Upper lobe of left lung (tissue), 6 donors: ENCODE measurements around the gene PBX4. TPM values are rescaled to one million over a fixed set of nuclear protein-coding genes. Genes with fewer than 3 reads are reported as not detected.

Experiments used
- ATAC-seq, 2 donors: fragments of 200-7000 bp; cut with Tn5 transposase; one replicate each; pipeline ENCODE4 v1.9.1; 2022; ENCODE audit warnings: mild to moderate bottlenecking in 2 of 2, moderate library complexity in 2 of 2; ENCODE audit not compliant: low FRiP score in 2 of 2
- DNase-seq, 2 donors: peaks; one replicate each; pipeline ENCODE4 v3.0.0-alpha.2; 2019 to 2020
- H3K27ac ChIP-seq, 4 donors: fragments of 200-600 bp; sonication (generic); one replicate each; pipeline ENCODE4 v1.5.1; 2016 to 2019
- H3K27me3 ChIP-seq, 4 donors: fragments of 200-600 bp; sonication (generic); one replicate each; pipeline ENCODE4 v1.5.1; 2017 to 2019
- H3K36me3 ChIP-seq, 4 donors: fragments of 200-600 bp; sonication (generic); one replicate each; pipeline ENCODE4 v1.5.1; 2016 to 2019
- H3K4me1 ChIP-seq, 4 donors: fragments of 200-600 bp; sonication (generic); one replicate each; pipeline ENCODE4 v1.5.1; 2018 to 2019
- H3K4me3 ChIP-seq, 4 donors: fragments of 200-600 bp; sonication (generic); one replicate each; pipeline ENCODE4 v1.5.1; 2017 to 2019; ENCODE audit warnings: mild to moderate bottlenecking in 2 of 4, moderate library complexity in 1 of 4
- H3K9me3 ChIP-seq, 4 donors: fragments of 200-600 bp; sonication (generic); one replicate each; pipeline ENCODE4 v1.5.1; 2018 to 2019
- EP300 ChIP-seq, 4 donors: sonication (generic); formaldehyde crosslinking; IDR thresholded peaks; one replicate each; pipeline ENCODE4 v1.5.1; 2017; ENCODE audit warnings: antibody characterized with exemption in 4 of 4, control low read depth in 2 of 4
- POLR2A ChIP-seq, 4 donors: fragments of 450-650 bp; IDR thresholded peaks; one replicate each; pipeline ENCODE4 v1.5.1; 2016 to 2017; ENCODE audit warnings: antibody characterized with exemption in 4 of 4, mild to moderate bottlenecking in 2 of 4
- POLR2AphosphoS5 ChIP-seq, 2 donors: sonication (generic); formaldehyde crosslinking; IDR thresholded peaks; one replicate each; pipeline ENCODE4 v1.5.1; 2017; ENCODE audit warnings: antibody characterized with exemption in 2 of 2
- WGBS, 2 donors: methylation state at CpG; one replicate each; pipeline ENCODE4 v1.1.5; 2017 to 2018; 5-methylcytosine and 5-hydroxymethylcytosine counted together
- total RNA-seq, 6 donors: library from RNA; depleted of rRNA in 4 of 6; stranded (reverse); fragments of >200 nt in 4 of 6; gene quantifications; one replicate each; pipeline versions ENCODE4 v1.1.0 to v1.2.1, GENCODE V29; 2016 to 2021
- TF ChIP-seq, protein P1 (sequence below), 6 experiments: fragments of 450-650 bp in 4 of 6; fragments of 200-600 bp in 2 of 6; sonication (generic) in 2 of 6; IDR thresholded peaks; one replicate each; pipeline ENCODE4 v1.5.1; 2016 to 2019; ENCODE audit warnings: antibody characterized with exemption in 6 of 6
- donor health status: DM: no; HTN: no; CAD: no; lungs with moderate emphysema.
- donor health status: DM: no; HTN: yes; CAD: no; lungs with severe emphysema.

Gene PBX4
- total RNA-seq, 6 donors from 2014 or later = 2.0 to 30.4 (median 5.8) TPM

DNA sequence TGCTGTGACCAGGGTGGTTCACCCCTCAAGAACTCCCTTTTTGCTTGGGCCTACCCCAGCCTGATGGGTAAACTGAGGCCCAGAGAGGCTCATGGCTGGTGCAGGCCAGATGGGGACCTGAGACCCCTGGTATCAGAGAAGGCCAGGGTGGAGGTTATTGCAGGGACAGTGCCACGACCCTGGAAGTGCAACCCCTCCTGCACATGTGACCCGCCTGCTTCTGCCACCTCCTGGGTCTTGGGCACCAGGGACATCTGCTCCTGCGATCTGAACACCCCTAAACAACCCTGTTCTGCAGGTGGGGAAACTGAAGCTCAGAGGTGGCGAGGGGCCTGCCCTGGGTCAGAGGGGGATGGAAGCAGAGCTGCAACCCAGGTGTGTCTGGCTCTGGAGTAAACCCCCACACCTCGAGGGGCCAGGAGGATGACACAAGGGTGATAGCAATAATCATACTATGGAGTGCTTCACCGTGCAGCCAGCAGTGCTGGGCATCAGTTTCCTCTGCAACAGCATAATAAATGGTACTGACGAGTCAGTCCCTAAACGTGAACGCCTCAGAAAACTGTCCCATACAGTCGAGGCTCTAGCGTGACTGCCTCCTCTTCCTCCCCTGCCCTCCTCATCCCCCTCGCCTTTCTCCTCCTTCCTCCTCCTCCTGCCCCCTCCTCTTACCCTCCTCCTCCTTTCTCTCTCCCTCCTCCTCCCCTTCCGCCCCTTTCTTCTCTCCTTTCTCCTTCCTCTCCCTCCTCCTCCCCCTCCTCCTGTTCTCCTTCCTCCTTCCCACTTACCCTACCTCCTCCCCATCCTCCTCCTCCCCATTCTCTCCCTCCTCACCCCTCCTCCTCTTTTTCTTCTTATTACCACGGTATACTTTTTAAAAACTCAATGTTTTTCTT, 85.4 kb downstream of the PBX4 start:
- Histone ChIP-seq H3K27me3 (peaks cover 0 to 9% (median 3%) of the 10 kb centered on the region in 4 donors), H3K4me1 (peaks cover 3 to 28% (median 12%) of the 10 kb centered on the region in 4 donors), H3K36me3 (peaks cover 0 to 15% (median 11%) of the 10 kb centered on the region in 4 donors), H3K9me3 (no peaks in the 10 kb centered on the region), H3K27ac (no peak overlapping the region), H3K4me3 (no peak overlapping the region)
- WGBS, 2 donors = 72 to 78% methylated on average over 10 to 13 of the region's 14 CpGs
- no peak for ATAC-seq
- no peak for TF ChIP-seq POLR2A (IDR thresholded peaks at IDR 0.05)
- no peak for TF ChIP-seq POLR2AphosphoS5 (IDR thresholded peaks at IDR 0.05)
- no peak for TF ChIP-seq EP300 (IDR thresholded peaks at IDR 0.05)
- TF ChIP-seq, protein P1, sequence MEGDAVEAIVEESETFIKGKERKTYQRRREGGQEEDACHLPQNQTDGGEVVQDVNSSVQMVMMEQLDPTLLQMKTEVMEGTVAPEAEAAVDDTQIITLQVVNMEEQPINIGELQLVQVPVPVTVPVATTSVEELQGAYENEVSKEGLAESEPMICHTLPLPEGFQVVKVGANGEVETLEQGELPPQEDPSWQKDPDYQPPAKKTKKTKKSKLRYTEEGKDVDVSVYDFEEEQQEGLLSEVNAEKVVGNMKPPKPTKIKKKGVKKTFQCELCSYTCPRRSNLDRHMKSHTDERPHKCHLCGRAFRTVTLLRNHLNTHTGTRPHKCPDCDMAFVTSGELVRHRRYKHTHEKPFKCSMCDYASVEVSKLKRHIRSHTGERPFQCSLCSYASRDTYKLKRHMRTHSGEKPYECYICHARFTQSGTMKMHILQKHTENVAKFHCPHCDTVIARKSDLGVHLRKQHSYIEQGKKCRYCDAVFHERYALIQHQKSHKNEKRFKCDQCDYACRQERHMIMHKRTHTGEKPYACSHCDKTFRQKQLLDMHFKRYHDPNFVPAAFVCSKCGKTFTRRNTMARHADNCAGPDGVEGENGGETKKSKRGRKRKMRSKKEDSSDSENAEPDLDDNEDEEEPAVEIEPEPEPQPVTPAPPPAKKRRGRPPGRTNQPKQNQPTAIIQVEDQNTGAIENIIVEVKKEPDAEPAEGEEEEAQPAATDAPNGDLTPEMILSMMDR (IDR thresholded peaks at IDR 0.05) = no peak
- no peak for DNase-seq

GRCh38 chr19:19531951-19532805, 86.3 kb downstream of the PBX4 start:
- Histone ChIP-seq H3K4me1 (peaks cover 1 to 19% (median 6%) of the 10 kb centered on the region in 4 donors), H3K4me3 (no peak overlapping the region), H3K36me3 (peaks cover 3 to 23% (median 19%) of the 10 kb centered on the region in 4 donors), H3K27me3 (peaks cover 0 to 1% (median 0%) of the 10 kb centered on the region in 4 donors), H3K9me3 (no peaks in the 10 kb centered on the region), H3K27ac (no peak overlapping the region)
- WGBS, 2 donors = 27 to 31% methylated on average over 33 to 36 of the region's 48 CpGs
- ATAC-seq = peak; percentile 73 to 89
- TF ChIP-seq EP300 (IDR thresholded peaks at IDR 0.05) (no peak), POLR2AphosphoS5 (IDR thresholded peaks at IDR 0.05) (peak in 1 of 2 donors; percentile 17), POLR2A (IDR thresholded peaks at IDR 0.05) (no peak)
- TF ChIP-seq, protein P1 (IDR thresholded peaks at IDR 0.05) = peak; percentile 90 to 97 (median 96)
- peak; percentile 85 to 98 for DNase-seq

- peaks cover 3 to 35% (median 32%) of the 10 kb centered on the region in 4 donors for H3K36me3 ChIP-seq
- H3K4me1 ChIP-seq = peaks cover 0 to 18% (median 6%) of the 10 kb centered on the region in 4 donors
- H3K4me3 ChIP-seq = no peak overlapping the region
- WGBS, 2 donors = 85 to 90% methylated on average over 4 of the region's 4 CpGs
- H3K27me3 ChIP-seq = no peaks in the 10 kb centered on the region
- TF ChIP-seq, protein P1 (IDR thresholded peaks at IDR 0.05) = no peak
- TF ChIP-seq POLR2AphosphoS5 (IDR thresholded peaks at IDR 0.05) (no peak), EP300 (IDR thresholded peaks at IDR 0.05) (no peak), POLR2A (IDR thresholded peaks at IDR 0.05) (no peak)
- no peak for ATAC-seq
- H3K27ac ChIP-seq = no peak overlapping the region
- DNase-seq = no peak
- H3K9me3 ChIP-seq = no peaks in the 10 kb centered on the region
Observed at GRCh38 chr19:19530889-19531288, 87.6 kb downstream of the PBX4 start.

GRCh38 chr19:19530423-19530804, 88.1 kb downstream of the PBX4 start:
- no peaks in the 10 kb centered on the region for H3K27me3 ChIP-seq
- DNase-seq = peak in 1 of 2 donors; percentile 10
- no peak overlapping the region for H3K4me3 ChIP-seq
- WGBS, 2 donors = 63 to 67% methylated on average over 5 to 9 of the region's 9 CpGs
- no peak for ATAC-seq
- no peaks in the 10 kb centered on the region for H3K9me3 ChIP-seq
- peaks cover 3 to 36% (median 34%) of the 10 kb centered on the region in 4 donors for H3K36me3 ChIP-seq
- H3K4me1 ChIP-seq = peaks cover 0 to 18% (median 6%) of the 10 kb centered on the region in 4 donors
- no peak overlapping the region for H3K27ac ChIP-seq
- TF ChIP-seq POLR2A (IDR thresholded peaks at IDR 0.05) (no peak), EP300 (IDR thresholded peaks at IDR 0.05) (no peak), POLR2AphosphoS5 (IDR thresholded peaks at IDR 0.05) (no peak)
- TF ChIP-seq, protein P1 (IDR thresholded peaks at IDR 0.05) = no peak
